Thymus (tissue), 11 donors: Measurements from ENCODE around the gene SPATS2. TPM values are rescaled to one million over a fixed set of nuclear protein-coding genes. Genes with fewer than 3 reads are reported as not detected.
"Not testable (repeated sequence)": the region's sequence is repeated elsewhere in the genome, so short reads cannot be mapped to it uniquely, and the experiment has no call there.

Experiments used
- DNase-seq, 9 donors: peaks; one replicate each; pipeline ENCODE4 v3.0.0-alpha.2; 2013; ENCODE audit warnings: low spot score in 9 of 9, low read depth in 6 of 9, missing footprints in 1 of 9
- H3K27ac ChIP-seq, 2 donors: one replicate each; pipeline ENCODE4 v1.5.1; 2013; ENCODE audit warnings: control low read depth in 1 of 2, low read depth in 1 of 2, low read length in 1 of 2, mild to moderate bottlenecking in 1 of 2, moderate library complexity in 1 of 2
- H3K27me3 ChIP-seq, 2 donors: one replicate each; pipeline ENCODE4 v1.5.1; 2013; ENCODE audit warnings: low read length in 1 of 2; ENCODE audit not compliant: control insufficient read depth in 2 of 2, insufficient read depth in 1 of 2
- H3K36me3 ChIP-seq, 2 donors: one replicate each; pipeline ENCODE4 v1.5.1; 2013; ENCODE audit warnings: low read length in 1 of 2, mild to moderate bottlenecking in 1 of 2, moderate library complexity in 1 of 2; ENCODE audit not compliant: control insufficient read depth in 2 of 2, insufficient read depth in 2 of 2
- H3K4me1 ChIP-seq, 2 donors: one replicate each; pipeline ENCODE4 v1.5.1; 2013; ENCODE audit warnings: low read length in 2 of 2; ENCODE audit not compliant: control insufficient read depth in 2 of 2, insufficient read depth in 2 of 2
- H3K4me3 ChIP-seq, 2 donors: one replicate each; pipeline ENCODE4 v1.5.1; 2013; ENCODE audit warnings: low read length in 2 of 2, control low read depth in 1 of 2, mild to moderate bottlenecking in 1 of 2
- H3K9me3 ChIP-seq, 2 donors: one replicate each; pipeline ENCODE4 v1.5.1; 2013; ENCODE audit warnings: low read length in 1 of 2, mild to moderate bottlenecking in 1 of 2; ENCODE audit not compliant: control insufficient read depth in 2 of 2, insufficient read depth in 1 of 2
- WGBS: extraction: QIAGEN DNeasy Blood & Tissue Kit; methylation state at CpG from one replicate; pipeline ENCODE4 v1.1.7; 2013; 5-methylcytosine and 5-hydroxymethylcytosine counted together
- polyA plus RNA-seq: library from polyadenylated mRNA; stranded (reverse); fragments of 200-250 nt; gene quantifications from one replicate; pipeline ENCODE4 v1.2.3, GENCODE V29; 2013
- total RNA-seq: library from RNA; stranded (reverse); fragments of 120-200 nt; gene quantifications from one replicate; pipeline ENCODE4 v1.2.4, GENCODE V29; 2013
- donor health status: healthy.

Gene SPATS2
- total and polyA plus RNA-seq, 2 donors = 14.2 to 15.3 TPM

DNA sequence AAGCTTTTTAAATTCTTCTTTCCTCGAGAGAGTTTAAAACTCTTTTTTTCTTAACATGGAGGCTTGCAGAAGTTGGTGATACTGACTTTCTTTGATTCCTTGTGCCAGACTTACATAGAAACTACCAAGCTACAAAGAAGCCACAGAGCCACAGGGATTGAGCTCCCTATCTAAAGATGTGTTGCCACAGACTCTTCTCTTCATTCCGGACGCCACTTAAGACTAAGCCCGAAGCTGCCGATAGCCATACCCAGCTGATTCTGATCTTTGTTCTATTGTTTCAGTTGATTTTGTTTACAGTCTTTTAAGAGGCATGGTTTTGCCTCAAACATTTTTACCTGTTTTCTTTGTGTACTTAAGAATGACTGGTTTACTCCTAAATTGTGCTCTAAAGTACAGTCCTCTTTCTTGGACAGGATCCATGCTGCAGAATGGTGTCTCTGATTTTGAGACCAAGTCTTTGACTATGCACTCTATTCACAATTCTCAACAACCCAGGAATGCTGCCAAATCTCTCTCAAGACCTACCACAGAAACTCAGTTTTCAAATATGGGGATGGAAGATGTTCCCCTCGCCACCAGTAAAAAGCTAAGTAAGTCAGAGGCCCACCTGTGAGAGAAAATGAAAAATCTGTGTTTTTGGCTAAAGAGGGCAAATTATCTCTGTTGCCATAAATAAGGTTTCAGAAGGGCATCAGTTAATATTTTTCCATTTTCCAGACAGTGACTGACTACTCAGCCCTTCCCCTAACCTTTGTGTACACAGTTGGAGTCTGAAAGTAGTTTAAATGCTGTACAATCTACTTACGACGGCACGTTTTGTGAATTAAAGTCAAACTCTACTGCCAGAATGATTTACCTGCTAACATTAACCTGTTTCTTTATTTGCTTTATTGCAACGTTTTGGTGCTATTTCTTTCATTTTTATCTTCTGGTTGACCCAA lies 129.4 kb downstream of the SPATS2 start:
- DNase-seq = no peak
- WGBS = 96% methylated on average over 10 of the region's 10 CpGs
- peaks cover 0 to 3% of the 10 kb centered on the region in 2 donors for H3K4me1 ChIP-seq
- peaks cover 0 to 11% of the 10 kb centered on the region in 2 donors for H3K36me3 ChIP-seq
- H3K4me3 ChIP-seq = no peak overlapping the region
- H3K9me3 ChIP-seq = no peaks in the 10 kb centered on the region
- no peak overlapping the region for H3K27ac ChIP-seq
- no peaks in the 10 kb centered on the region for H3K27me3 ChIP-seq

DNA sequence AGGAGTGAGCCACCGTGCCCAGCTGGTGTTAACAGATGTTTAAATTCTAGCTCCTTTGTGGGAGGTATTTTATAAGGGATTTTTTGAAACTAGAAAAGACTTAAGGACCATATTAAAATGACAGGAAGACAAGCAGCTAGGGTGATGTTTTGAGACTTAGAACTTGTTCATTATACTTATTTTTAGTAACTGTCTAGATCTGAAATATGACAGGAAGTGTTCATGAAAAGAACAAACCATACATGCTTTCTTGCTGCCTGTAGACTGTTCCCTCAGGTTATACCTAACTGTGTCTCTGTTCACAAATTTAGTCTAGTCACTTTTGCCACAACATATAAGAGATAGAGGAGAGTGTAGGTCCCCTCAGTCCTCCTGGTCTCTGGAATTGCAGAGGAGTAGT lies 134.6 kb downstream of the SPATS2 start:
- Histone ChIP-seq H3K27ac (peak overlapping the region; percentile 40 to 61), H3K4me1 (peaks cover 0 to 8% of the 10 kb centered on the region in 2 donors), H3K36me3 (peaks cover 0 to 4% of the 10 kb centered on the region in 2 donors), H3K27me3 (no peaks in the 10 kb centered on the region), H3K4me3 (no peak overlapping the region), H3K9me3 (no peaks in the 10 kb centered on the region)
- DNase-seq = peak in 3 of 9 donors; percentile 12 to 34 (median 17)
- WGBS = 48% methylated on average over 1 of the region's 1 CpG

DNA sequence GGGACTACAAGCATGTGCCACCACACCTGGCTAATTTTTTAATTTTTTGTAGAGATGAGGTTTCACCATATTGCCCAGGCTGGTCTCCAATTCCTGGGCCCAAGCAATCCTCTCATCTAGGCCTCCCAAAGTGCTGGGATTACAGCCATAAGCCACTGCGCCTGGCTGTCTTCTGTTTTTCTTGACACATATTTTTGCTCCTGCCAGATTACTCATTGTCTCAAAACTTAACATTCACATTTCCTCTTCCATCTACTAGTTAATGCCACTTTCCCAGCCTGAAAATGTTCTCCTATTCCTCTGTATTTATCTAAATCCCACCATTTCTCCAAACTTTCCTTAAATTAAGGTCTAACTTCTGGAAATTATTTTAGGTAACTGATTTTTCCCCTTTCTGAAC lies 135.3 kb downstream of the SPATS2 start:
- Histone ChIP-seq H3K27ac (peak overlapping the region in 1 of 2 donors; percentile 70), H3K9me3 (no peaks in the 10 kb centered on the region), H3K27me3 (no peaks in the 10 kb centered on the region), H3K4me3 (no peak overlapping the region), H3K36me3 (peaks cover 0 to 3% of the 10 kb centered on the region in 2 donors), H3K4me1 (peaks cover 0 to 8% of the 10 kb centered on the region in 2 donors)
- 100% methylated on average over 1 of the region's 1 CpG for WGBS
- DNase-seq = no peak

GRCh38 chr12:49503674-49504180 lies 136.5 kb downstream of the SPATS2 start:
- Histone ChIP-seq H3K36me3 (peaks cover 0 to 3% of the 10 kb centered on the region in 2 donors), H3K9me3 (no peaks in the 10 kb centered on the region), H3K4me3 (no peak overlapping the region), H3K4me1 (peaks cover 0 to 8% of the 10 kb centered on the region in 2 donors), H3K27ac (peak overlapping the region; percentile 13 to 27), H3K27me3 (no peaks in the 10 kb centered on the region)
- 94% methylated on average over 5 of the region's 5 CpGs for WGBS
- no peak for DNase-seq

GRCh38 chr12:49505672-49506071 lies 138.4 kb downstream of the SPATS2 start:
- Histone ChIP-seq H3K27ac (no peak overlapping the region), H3K4me1 (peaks cover 0 to 8% of the 10 kb centered on the region in 2 donors), H3K4me3 (no peak overlapping the region), H3K9me3 (no peaks in the 10 kb centered on the region), H3K36me3 (no peaks in the 10 kb centered on the region), H3K27me3 (no peaks in the 10 kb centered on the region)
- no peak for DNase-seq

GRCh38 chr12:49507139-49507538 lies 139.9 kb downstream of the SPATS2 start:
- WGBS = 98% methylated on average over 4 of the region's 4 CpGs
- DNase-seq = no peak
- no peaks in the 10 kb centered on the region for H3K36me3 ChIP-seq
- no peaks in the 10 kb centered on the region for H3K27me3 ChIP-seq
- H3K27ac ChIP-seq = no peak overlapping the region
- peaks cover 0 to 3% of the 10 kb centered on the region in 2 donors for H3K4me1 ChIP-seq
- H3K9me3 ChIP-seq = no peaks in the 10 kb centered on the region
- H3K4me3 ChIP-seq = no peak overlapping the region

GRCh38 chr12:49509681-49510080 lies 142.4 kb downstream of the SPATS2 start:
- H3K4me1 ChIP-seq, H3K4me3 ChIP-seq, H3K9me3 ChIP-seq, H3K27me3 ChIP-seq, H3K36me3 ChIP-seq, H3K27ac ChIP-seq, DNase-seq: not testable (repeated sequence)
- WGBS = 96% methylated on average over 8 of the region's 8 CpGs

DNA sequence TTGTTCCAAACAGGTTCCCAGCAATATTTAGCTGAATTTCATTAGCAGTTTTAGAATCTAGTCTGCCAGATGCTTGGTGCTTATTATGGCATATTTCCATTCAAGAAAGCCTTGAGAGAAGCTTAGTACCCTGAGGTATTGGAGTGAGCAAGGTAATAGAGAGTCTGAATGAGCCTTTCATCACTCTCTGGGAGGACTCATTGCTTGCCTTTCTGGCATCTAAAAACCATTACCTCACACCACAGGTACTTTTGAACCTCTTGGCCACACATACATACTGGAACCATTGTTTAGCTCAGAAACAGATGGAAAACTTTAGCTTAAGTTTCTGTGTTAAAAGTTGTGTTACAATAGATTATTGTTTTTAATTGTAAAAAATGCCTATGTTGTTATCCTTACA lies 144.1 kb downstream of the SPATS2 start:
- no peaks in the 10 kb centered on the region for H3K36me3 ChIP-seq
- H3K4me3 ChIP-seq = no peak overlapping the region
- no peaks in the 10 kb centered on the region for H3K27me3 ChIP-seq
- H3K4me1 ChIP-seq = no peaks in the 10 kb centered on the region
- no peak overlapping the region for H3K27ac ChIP-seq
- no peak for DNase-seq
- no peaks in the 10 kb centered on the region for H3K9me3 ChIP-seq

GRCh38 chr12:49512546-49512945 lies 145.3 kb downstream of the SPATS2 start:
- Histone ChIP-seq H3K9me3 (no peaks in the 10 kb centered on the region), H3K4me3 (no peak overlapping the region), H3K4me1 (no peaks in the 10 kb centered on the region), H3K27me3 (no peaks in the 10 kb centered on the region), H3K36me3 (no peaks in the 10 kb centered on the region), H3K27ac (no peak overlapping the region)
- no peak for DNase-seq
- 91% methylated on average over 1 of the region's 1 CpG for WGBS
